ENCODE measurements around the gene SLC30A9. TPM values are rescaled to one million over a fixed set of nuclear protein-coding genes. Genes with fewer than 3 reads are reported as not detected.

Gene SLC30A9
- polyA plus RNA-seq, 1 donor (not counting 4 experiments of a cell fraction or from before 2014, with no cell fraction given): 53.0 TPM

DNA sequence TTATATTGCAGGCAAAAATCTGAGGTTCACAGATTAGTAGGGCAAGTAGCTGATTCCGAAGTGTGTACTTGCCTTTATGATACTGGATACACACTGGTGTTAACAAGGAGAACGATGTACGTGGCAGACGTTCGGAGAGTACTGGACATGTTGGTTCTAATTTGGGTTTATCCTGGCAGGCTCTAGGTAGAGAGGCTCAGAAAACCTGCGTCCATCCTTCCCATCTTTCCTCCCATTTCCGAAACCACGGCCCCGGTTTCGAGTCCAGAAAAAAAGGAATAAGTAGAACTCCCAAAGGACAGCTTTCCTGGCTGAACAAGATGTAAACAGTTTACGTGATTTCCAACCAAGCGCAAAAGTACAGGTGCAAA is 351 bp upstream of the SLC30A9 start:
- peak overlapping the region; percentile 87 for H3K9ac ChIP-seq (ENCODE audit: control insufficient read depth, extremely low read depth, insufficient read depth, low read length)
- FAIRE-seq (no peak), DNase-seq (ENCODE audit: low read depth, low spot score) (no peak)
- H3K36me3 ChIP-seq (ENCODE audit: control insufficient read depth in 2 of 2, extremely low read depth in 1 of 2, insufficient read depth in 2 of 2, low read length in 2 of 2): no peaks in the 10 kb centered on the region
- peaks cover 41% of the 10 kb centered on the region for H3K79me2 ChIP-seq (ENCODE audit: control insufficient read depth, insufficient read depth, low read length)
- no peaks in the 10 kb centered on the region for H3K27me3 ChIP-seq (ENCODE audit: control insufficient read depth, extremely low read depth, insufficient read depth, low read length)
- TF ChIP-seq CTCF (optimal IDR thresholded peaks at IDR 0.05 in 1 of 3, IDR thresholded peaks at IDR 0.05 in 1 of 3, conservative IDR thresholded peaks at IDR 0.05 in 1 of 3; ENCODE audit: extremely low read depth in 1 of 3, insufficient read depth in 2 of 3, low read length in 3 of 3) (no peak), EZH2 (IDR thresholded peaks at IDR 0.05; ENCODE audit: low read length) (no peak)
- peaks cover 13% of the 10 kb centered on the region for H3K4me1 ChIP-seq (ENCODE audit: control insufficient read depth, extremely low read depth, insufficient read depth, low read length)
- H3K9me1 ChIP-seq (ENCODE audit: control insufficient read depth, extremely low read depth, insufficient read depth, low read length): no peaks in the 10 kb centered on the region
- H4K20me1 ChIP-seq (ENCODE audit: control insufficient read depth, extremely low read depth, insufficient read depth, low read length): no peaks in the 10 kb centered on the region
- H3K4me3 ChIP-seq (ENCODE audit: control insufficient read depth in 2 of 3, extremely low read depth in 1 of 3, insufficient read depth in 2 of 3, low read depth in 1 of 3, low read length in 3 of 3): peak overlapping the region; percentile 91 to 100 (median 92)
- peak overlapping the region; percentile 98 for H3K4me2 ChIP-seq (ENCODE audit: control insufficient read depth, extremely low read depth, insufficient read depth, low read depth, low read length)
- H3K9me3 ChIP-seq (ENCODE audit: control insufficient read depth, low read depth, low read length): no peaks in the 10 kb centered on the region
- H3K27ac ChIP-seq (ENCODE audit: control insufficient read depth, insufficient read depth, low read length): peak overlapping the region; percentile 75
- H2AFZ ChIP-seq (ENCODE audit: control insufficient read depth, low read length): peak overlapping the region; percentile 95
- dilution Hi-C loops (cut with MboI; ENCODE audit: extremely low pct_ligation_motif_present, low sequenced_read_pairs): no loop called here

GRCh38 chr4:41991916-41992767 is 1.8 kb downstream of the SLC30A9 start:
- no peak overlapping the region for H2AFZ ChIP-seq (ENCODE audit: control insufficient read depth, low read length)
- H3K4me1 ChIP-seq (ENCODE audit: control insufficient read depth, extremely low read depth, insufficient read depth, low read length): peaks cover 13% of the 10 kb centered on the region
- H3K9ac ChIP-seq (ENCODE audit: control insufficient read depth, extremely low read depth, insufficient read depth, low read length): no peak overlapping the region
- dilution Hi-C loops (cut with MboI; ENCODE audit: extremely low pct_ligation_motif_present, low sequenced_read_pairs): no loop called here
- DNase-seq (ENCODE audit: low read depth, low spot score) (no peak), FAIRE-seq (no peak)
- peak overlapping the region; percentile 95 for H3K4me2 ChIP-seq (ENCODE audit: control insufficient read depth, extremely low read depth, insufficient read depth, low read depth, low read length)
- no peaks in the 10 kb centered on the region for H3K9me1 ChIP-seq (ENCODE audit: control insufficient read depth, extremely low read depth, insufficient read depth, low read length)
- H3K36me3 ChIP-seq (ENCODE audit: control insufficient read depth in 2 of 2, extremely low read depth in 1 of 2, insufficient read depth in 2 of 2, low read length in 2 of 2): no peaks in the 10 kb centered on the region
- H3K27me3 ChIP-seq (ENCODE audit: control insufficient read depth, extremely low read depth, insufficient read depth, low read length): no peaks in the 10 kb centered on the region
- H3K9me3 ChIP-seq (ENCODE audit: control insufficient read depth, low read depth, low read length): no peaks in the 10 kb centered on the region
- H3K4me3 ChIP-seq (ENCODE audit: control insufficient read depth in 2 of 3, extremely low read depth in 1 of 3, insufficient read depth in 2 of 3, low read depth in 1 of 3, low read length in 3 of 3): peak overlapping the region in 1 of 3 experiments; percentile 13
- TF ChIP-seq EZH2 (IDR thresholded peaks at IDR 0.05; ENCODE audit: low read length) (no peak), CTCF (optimal IDR thresholded peaks at IDR 0.05 in 1 of 3, IDR thresholded peaks at IDR 0.05 in 1 of 3, conservative IDR thresholded peaks at IDR 0.05 in 1 of 3; ENCODE audit: extremely low read depth in 1 of 3, insufficient read depth in 2 of 3, low read length in 3 of 3) (no peak)
- H3K27ac ChIP-seq (ENCODE audit: control insufficient read depth, insufficient read depth, low read length): no peak overlapping the region
- H3K79me2 ChIP-seq (ENCODE audit: control insufficient read depth, insufficient read depth, low read length): peaks cover 57% of the 10 kb centered on the region
- no peaks in the 10 kb centered on the region for H4K20me1 ChIP-seq (ENCODE audit: control insufficient read depth, extremely low read depth, insufficient read depth, low read length)

Data from keratinocyte (primary cell).